Limb (tissue), 2 donors: ENCODE results near the gene CPS1.

ENCODE experiments used
- DNase-seq, 2 donors: peaks; one replicate each; pipeline ENCODE4 v3.0.0-alpha.2; 2016; ENCODE audit errors: extremely low spot score in 2 of 2

CPS1 gene

DNA sequence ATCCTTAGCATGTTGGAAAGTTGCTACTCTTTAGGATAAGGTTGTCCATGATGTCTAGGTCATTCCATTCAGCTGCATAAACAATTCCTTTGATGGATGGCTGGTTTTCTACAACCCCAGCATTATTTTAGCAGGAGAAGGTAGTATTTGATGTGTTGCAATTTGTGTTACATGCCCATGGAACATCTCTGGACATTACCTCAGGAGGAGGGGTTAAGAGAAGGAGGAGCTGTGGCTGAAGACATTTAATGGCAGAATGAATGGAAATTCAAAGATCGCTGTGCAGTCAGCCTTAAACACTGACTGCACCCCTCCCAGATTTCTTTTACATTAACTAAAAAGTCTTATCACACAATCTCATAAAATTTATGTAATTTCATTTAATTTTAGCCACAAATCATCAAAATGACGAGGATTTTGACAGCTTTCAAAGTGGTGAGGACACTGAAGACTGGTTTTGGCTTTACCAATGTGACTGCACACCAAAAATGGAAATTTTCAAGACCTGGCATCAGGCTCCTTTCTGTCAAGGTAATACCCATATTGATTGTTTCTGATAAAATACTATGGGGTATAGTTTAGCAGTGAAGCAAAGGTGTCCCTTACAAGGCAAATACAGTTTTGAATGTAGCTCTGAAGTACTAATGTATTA, at the start of gene CPS1:
Gene CPS1 (plus strand): TSS at position 271 of the 652 bp plus-strand sequence. CDS start 135 bp downstream, at position 406.
- DNase-seq, result no peak

- DNase-seq, result no peak
Observed at GRCh38 chr2:210515911-210516310, 40.5 kb upstream of the CPS1 start.

DNA sequence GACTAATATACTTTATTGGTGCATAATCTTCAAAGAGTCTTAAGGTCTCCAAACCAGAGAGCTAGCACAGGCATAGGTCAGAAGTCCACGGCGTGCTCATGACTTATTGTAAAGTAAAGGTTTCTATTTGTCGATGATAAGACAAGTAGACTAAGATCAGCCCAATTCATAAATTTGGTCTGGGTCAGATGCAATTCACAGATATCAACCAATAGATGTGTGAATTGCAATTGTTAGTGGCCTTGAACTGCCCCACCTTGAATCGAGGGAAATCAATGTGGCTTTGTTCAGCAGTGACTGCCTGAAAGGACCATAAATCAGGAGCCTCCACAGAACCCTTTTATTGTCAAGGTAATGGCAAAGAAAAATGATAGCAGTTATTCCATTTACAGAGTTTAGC, 39.1 kb upstream of the CPS1 start:
- no peak for DNase-seq

DNA sequence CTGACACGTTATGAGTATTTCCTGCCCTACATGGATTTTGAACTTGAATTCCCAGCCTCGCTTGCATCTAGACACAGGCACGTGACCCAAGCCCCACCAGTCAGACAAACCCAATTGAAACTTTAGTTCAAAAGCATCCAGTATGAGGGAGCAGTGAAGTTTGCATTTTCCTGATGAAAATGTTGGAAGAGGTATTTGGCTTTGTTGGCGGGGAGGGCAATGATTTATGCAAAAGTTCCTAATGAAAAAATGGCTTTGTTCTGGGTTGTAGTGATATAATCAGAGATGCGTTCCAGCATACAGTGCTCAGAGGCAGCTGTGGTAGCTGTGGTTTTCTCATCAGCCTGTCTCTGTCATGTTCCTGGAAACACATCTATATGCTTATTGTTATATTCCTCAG, 36.8 kb upstream of the CPS1 start:
- no peak for DNase-seq

GRCh38 chr2:210522399-210522798, 34.0 kb upstream of the CPS1 start:
- no peak for DNase-seq

DNA sequence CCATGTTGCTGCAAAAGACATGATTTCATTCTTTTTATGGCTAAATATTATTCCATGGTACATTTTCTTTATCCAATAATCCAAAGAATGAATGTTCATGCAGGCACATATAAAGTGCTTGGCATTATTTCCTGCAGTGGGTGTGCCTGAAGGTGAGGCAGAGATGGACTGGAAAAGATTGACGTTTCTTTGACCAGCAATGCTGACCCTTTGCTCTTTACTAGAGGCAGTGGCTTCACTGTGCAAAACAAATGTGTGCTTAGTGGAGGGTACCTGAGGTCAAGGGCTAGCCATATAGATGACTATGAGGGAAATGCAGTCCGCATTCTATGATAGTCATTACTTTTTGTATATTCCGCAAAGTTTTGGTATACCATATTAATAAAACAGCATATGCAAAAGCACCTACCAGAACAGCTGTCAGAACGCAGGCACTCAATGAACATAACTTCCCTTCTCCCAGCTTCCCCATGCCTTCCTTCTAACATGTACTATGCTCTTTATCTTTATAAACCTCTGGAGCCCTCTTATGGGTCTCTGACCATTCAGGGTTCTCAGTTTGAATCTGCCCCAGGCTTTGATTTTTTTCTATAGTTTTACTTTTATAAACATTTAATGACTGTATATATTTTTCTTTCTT, 32.6 kb upstream of the CPS1 start:
- DNase-seq, result no peak

- no peak for DNase-seq
Observed at GRCh38 chr2:210524533-210524932, 31.9 kb upstream of the CPS1 start.

DNA sequence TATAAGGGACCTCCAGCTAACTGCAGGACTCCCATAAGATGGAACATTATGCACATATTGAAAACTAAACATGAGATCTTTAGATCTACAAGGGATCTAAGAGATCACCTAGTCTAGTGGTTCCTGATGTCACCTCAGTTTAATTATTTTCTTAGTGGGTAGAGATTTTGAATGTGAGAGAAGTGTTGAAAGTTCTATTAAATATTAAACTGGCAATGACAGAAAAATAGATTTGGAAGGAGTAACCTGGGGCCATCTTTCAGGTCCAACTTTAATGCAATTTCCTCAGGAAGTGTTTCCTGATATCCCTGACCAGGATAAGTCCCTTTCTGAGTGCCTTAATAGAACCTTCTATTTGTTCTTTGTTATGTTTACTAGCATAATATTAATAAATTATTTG, 29.1 kb upstream of the CPS1 start:
- no peak for DNase-seq

DNA sequence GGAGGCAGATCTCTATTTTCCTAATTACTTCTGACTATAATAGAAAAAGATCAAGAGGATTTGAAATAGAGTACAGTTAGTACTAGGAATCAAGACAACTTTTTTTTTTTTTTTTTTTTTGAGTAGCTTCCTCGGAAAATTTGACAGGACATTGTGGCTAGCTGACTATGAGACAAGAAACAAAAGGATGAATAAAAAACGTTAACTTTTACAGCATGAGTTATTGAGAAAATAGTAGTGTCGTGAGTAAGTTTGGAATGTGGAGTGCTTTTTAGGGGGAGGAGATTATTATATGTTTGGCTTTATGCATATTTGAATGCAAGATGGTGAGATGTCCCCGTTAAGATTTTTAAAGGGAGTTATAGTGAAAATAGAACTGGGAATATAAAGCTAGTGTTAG, 27.7 kb upstream of the CPS1 start:
- no peak for DNase-seq

DNA sequence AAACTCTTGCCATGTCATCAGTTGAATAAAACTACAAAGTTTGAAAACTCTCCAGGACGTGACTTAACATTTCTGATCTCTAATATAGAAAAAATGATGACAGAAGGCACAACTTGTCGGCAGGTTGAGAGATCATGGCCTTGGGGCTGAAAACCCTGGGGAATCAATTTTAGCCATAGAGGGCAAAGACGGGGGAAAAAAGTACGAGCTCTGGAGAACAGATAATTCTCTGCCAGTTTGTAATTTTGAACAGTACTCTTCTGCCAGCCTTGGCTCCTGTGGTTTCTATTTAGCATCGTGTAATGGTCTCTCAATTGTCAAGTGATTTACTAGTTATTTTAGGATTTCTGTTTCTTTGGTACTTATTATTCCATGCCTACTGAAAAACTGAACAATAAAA, 25.3 kb upstream of the CPS1 start:
- no peak for DNase-seq

DNA sequence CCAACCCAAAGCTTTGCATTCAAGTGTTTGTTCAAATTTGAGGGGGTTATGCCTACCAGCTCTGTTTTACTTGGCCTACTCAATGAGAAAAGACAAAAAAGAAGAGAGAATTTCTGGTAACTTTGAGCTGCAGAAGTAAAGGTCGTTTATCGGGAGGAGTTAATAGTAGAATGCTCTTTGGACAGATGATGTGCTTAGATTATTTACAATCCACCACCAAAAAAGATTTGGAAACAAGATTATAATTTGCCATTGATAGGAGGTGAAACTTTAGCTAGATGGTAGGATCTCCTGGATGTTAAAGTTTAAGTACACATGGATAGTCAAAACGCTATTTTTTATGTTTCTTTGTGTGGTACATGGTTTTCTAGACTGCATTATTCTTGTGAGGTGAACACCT, 24.9 kb upstream of the CPS1 start:
- DNase-seq, result no peak

GRCh38 chr2:210533389-210533788, 23.0 kb upstream of the CPS1 start:
- no peak for DNase-seq

DNA sequence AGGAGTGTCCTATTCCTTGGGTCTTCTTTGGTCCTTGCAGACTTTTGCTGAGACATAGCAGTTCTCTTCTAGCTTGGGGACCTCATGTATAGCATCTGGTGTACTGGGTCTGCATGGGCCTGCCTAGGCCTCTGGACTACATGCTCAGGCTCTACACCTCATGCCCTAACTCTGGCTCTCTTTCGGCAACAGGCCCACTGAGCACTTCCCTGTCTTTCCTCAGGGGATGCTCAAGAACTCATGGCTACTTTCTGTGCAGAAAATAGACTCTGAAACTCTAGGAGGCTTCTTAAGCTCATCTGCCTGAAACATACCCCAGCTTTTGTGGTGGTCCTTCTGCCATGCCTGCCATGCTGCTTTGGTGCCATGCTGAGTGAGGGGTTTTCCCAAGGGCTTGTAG, 21.5 kb upstream of the CPS1 start:
- DNase-seq, result no peak

GRCh38 chr2:210536973-210537650, 19.3 kb upstream of the CPS1 start:
- DNase-seq, result no peak

GRCh38 chr2:210539035-210539434, 17.4 kb upstream of the CPS1 start:
- DNase-seq, result no peak

DNA sequence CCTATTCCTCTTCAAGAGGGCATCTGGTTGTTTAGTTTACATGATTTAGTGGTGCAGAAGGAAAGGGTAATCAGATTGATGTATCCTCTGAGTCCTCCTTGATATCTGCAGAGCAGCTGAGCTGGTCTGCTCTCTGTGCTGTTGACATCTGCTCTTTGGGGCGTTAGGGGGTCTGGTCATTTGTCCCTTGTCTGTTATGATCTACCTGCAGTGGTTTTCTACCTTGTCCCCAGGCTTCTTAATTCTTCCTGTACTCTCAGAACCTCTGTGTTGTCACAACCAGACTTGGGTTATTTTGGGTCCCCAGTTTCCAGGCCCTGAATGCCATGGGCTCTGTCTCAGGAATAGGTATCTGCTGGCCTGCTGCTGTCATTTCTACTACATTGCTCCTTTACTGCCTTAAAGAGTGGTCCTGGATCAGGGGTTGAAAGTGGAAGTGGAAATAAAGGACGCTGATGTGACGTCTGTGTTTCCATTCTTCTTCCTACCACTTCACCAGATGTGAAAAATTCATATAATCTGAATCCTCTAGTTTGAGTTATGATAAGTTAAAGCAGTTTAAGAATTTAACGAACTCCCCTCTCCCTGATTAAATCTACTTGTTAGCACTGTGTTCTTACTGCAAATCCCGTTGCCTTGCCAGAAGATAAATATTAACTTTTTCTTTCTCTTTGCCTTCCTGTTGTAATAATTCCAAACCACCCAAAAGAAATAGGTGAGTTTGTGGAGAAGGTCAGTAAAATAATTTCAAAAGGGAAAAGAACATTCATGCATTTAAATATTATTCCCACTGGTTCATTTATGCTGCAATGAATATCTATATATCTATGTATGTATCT, 16.6 kb upstream of the CPS1 start:
- DNase-seq, result no peak

- DNase-seq, result no peak
Observed at GRCh38 chr2:210540471-210540870, 15.9 kb upstream of the CPS1 start.

DNA sequence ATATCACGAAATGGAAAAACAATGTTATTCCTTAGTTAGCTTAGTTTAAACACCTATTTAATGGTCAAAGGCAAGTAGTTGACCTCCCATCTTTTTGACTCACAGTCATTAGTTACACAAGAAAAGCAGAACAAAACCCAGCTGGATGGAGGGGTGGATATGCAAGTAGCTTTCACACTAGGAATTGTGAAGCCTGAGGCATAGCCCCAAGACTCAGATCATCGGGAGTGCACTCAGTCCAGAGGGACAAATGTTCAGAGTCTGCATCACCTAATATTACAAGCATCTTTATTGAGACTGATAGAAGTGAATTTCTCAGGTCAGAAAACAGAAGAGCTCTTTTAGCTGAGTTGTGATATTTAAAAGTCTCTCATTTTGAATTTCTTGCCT, 15.5 kb upstream of the CPS1 start:
- no peak for DNase-seq

GRCh38 chr2:210541290-210541902, 15.0 kb upstream of the CPS1 start:
- DNase-seq, result no peak

DNA sequence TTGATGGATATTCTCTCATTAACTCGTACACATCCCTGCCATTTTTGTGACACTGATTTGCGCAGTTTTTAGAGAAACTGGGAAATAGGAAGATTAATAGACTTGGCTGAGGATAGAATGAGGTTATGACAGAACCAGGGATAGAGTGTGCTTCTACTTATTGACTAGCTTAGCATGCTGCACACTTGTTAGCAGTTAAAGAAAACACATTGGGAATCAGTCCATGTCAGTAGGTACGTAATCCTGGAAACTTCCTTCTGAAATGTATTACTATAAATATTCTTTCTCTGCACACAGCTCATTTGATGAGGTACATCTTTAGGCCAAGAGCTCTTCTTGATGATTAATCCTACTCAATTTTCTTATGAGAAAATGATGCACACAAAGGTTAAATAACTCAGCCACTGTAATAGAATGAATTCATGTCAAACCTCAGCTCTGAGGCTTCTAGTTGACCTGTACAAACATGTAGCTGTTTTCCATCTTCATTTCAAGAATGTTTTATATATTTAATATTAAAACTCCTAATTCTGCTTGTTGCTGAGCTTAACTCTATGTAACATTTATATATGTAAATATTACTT, 12.3 kb upstream of the CPS1 start:
- DNase-seq, result no peak

DNA sequence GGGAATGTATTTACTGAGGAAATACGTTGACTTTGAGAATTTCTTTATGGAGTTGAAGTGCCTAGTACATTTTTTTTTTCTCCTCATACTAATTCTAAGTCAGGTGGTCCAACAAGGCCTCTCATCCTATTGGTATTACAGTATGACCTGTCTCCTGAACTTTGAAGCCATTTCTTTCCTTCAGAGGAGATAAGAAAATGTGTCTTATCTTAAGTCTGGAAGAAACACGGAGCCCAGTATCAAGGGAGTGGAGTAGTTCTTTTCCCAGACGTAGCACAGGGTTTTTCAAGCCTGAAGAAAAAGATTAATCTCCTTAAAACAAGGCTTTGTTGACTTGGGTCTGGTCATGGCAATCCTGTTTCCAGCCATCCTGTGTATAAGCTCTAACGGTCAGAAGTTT, 11.6 kb upstream of the CPS1 start:
- DNase-seq, result no peak
